Fibroblast of peridontal ligament (primary cell): ENCODE measurements around the gene PRLR.
A peak's percentile ranks its signal among the peaks of the same experiment; 100 is the strongest.
"Not testable (repeated sequence)": the region's sequence is repeated elsewhere in the genome, so short reads cannot be mapped to it uniquely, and the experiment has no call there.

Source experiments
- DNase-seq: peaks from one replicate; pipeline ENCODE4 v3.0.0-alpha.2; 2010; ENCODE audit errors: extremely low read depth

Gene PRLR

GRCh38 chr5:35035929-35036328 lies 194.4 kb downstream of the PRLR start:
- not testable (repeated sequence) for DNase-seq

- DNase-seq: no peak
Measured at GRCh38 chr5:35035271-35035670, 195.0 kb downstream of the PRLR start.

- DNase-seq: no peak
Measured at GRCh38 chr5:35032356-35032755, 197.9 kb downstream of the PRLR start.

- no peak for DNase-seq
Measured at GRCh38 chr5:35031276-35031675, 199.0 kb downstream of the PRLR start.

- no peak for DNase-seq
Measured at GRCh38 chr5:35030426-35031100, 199.7 kb downstream of the PRLR start.

DNA sequence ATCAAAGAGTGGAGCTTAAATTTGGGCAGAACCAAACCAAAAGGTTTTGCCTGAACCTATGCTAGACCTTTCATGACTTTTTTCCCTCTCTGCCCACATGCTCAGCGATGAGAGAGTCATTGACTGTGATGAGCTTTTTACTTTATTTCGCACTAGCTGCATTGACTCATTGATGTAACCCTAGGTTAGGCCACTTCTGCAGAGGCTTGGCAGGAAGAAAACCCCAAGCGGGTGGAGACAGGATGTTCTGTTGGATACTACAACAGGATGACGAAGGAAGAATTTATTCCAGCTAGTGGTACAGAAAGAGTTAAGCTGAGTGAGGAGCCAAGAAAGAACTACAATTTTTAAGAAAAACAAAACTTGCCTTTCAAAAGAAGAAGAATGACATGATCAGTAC lies 201.0 kb downstream of the PRLR start:
- no peak for DNase-seq

- DNase-seq: no peak
Measured at GRCh38 chr5:35026941-35027340, 203.3 kb downstream of the PRLR start.

- DNase-seq: no peak
Measured at GRCh38 chr5:35026280-35026840, 203.9 kb downstream of the PRLR start.

- no peak for DNase-seq
Measured at GRCh38 chr5:35024911-35025510, 205.3 kb downstream of the PRLR start.

GRCh38 chr5:35023391-35024178 lies 206.7 kb downstream of the PRLR start:
- DNase-seq: no peak

- DNase-seq: no peak
Measured at GRCh38 chr5:35016174-35017051, 213.9 kb downstream of the PRLR start.

- no peak for DNase-seq
Measured at GRCh38 chr5:35015063-35015462, 215.2 kb downstream of the PRLR start.

- DNase-seq: no peak
Measured at GRCh38 chr5:35012796-35013195, 217.5 kb downstream of the PRLR start.

DNA sequence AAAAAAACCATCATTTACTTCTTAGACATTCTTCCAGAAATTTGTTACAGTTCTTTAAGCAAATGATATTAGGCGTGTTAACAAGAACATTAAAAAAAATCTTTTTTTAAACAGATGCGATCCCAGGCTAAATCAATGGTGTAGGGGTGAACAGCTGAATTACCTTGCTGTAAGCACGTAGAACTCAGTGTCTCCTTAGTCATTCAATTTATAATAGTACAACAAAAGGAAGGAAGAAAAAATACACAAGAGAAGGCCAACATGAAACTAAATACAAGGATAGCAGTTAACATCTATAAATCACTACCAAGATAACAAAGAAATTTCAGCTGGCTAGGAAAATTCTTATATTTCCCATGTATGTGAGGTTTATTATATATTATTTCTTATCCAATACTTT lies 217.9 kb downstream of the PRLR start:
- no peak for DNase-seq

- DNase-seq: no peak
Measured at GRCh38 chr5:35010676-35011075, 219.6 kb downstream of the PRLR start.

- peak; percentile 25 for DNase-seq
Measured at GRCh38 chr5:35009657-35010056, 220.6 kb downstream of the PRLR start.

DNA sequence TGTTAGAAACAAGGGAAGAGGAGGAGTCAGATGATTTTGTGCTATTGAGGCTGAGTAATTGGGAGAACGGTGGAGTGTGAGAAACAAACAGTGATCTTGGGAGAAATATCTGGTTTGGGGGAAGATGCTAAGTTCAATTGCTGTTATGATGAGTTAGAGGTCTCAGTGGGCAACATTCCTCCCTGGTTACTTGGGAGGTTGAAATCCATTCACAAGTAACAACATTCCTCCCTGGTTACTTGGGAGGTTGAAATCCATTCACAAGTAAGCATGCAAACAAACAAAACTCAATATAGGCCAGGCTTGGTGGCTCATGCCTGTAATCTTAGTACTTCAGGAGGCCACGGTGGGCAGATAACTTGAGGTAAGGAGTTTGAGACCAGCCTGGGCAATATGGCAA lies 221.3 kb downstream of the PRLR start:
- no peak for DNase-seq

DNA sequence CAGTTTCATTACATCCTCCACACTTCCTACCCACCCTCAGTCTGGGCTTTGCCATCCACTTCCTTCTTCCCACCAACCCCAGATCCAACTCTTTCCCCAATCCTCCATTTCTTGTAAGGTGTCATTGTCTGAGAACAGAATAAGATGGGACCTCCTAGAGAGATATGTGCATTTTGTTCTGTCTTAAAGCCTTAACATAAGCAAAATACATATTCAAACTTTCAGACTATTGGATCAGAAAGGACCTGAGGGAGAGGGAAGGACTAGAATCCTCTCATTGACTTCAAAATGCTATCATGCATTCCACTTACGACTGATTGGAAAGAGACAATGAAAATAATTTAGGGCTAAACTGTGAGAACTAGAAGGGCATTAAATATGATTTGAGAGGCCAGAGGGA lies 225.5 kb downstream of the PRLR start:
- no peak for DNase-seq

GRCh38 chr5:35004200-35004599 lies 226.1 kb downstream of the PRLR start:
- no peak for DNase-seq

- DNase-seq: peak; percentile 56
Measured at GRCh38 chr5:35003018-35003957, 227.0 kb downstream of the PRLR start.

DNA sequence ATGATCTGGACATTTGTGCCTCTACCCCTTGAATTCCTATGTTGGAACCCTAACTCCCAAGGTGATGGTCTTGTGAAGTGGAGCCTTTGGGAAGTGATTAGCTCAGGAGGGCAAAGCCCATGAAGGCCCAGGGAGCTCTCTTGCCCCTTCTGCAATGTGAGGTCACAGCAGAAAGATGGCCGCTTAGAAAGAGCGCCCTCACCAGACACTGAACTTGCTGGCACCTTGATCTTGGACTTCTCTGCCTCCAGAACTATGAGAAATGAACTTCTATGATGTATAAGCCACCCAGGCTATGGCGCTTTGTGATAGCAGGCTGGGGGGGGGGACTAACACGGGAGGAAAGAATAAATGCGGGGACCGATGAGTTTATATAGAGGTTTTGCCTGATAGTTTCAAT lies 227.8 kb downstream of the PRLR start:
- no peak for DNase-seq
